ENCODE measurements around the gene CCR5AS.
A peak's percentile ranks its signal among the peaks of the same experiment; 100 is the strongest.
"Not testable (repeated sequence)": the region's sequence is repeated elsewhere in the genome, so short reads cannot be mapped to it uniquely, and the experiment has no call there.

The CCR5AS gene

DNA sequence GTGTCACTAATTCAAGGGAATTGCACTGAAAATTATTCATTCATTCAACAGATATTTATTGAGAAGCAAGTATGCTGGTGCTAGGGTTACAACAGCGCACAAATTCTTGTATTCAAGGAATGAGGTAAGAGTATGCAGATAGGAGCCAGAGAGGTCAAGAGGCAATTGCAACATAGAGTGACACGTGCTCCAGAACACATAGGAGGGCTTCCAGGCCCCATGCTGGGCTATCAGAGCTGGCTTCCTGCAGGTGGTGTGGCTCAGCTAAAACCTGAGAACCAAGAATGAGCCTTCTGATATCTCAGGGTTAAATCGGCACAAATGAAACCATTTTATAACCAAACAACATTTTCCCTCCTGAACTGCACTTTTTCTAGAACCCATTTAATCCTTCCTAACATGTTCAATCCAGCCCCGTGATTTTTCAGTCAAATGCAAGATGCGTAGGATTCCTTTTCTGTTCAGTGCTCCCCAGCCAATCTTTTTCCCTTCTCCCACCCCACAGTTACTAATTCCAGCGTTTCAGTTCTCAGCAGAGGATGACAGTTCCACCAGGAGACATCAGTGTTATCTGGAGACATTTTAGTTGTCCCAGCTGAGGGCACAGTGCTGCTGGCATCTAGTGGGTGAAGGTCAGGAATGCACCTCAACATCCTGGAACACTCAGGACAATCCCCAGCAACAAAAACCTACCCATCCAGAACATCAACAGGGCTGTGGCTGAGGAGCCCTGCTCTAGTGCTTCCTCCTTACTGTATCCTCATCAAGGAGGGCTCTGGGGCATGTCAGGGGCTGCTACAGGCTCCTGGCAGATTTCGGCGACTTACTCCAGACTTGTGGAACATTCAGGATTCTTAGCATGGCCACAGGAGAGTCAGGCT is 13.1 kb downstream of the CCR5AS start:
- H3K4me3 Mint-ChIP-seq = no peak overlapping the region
- H3K9me3 Mint-ChIP-seq = no peaks in the 10 kb centered on the region
- H3K36me3 Mint-ChIP-seq (ENCODE audit: low read depth) = no peaks in the 10 kb centered on the region
- no peak for DNase-seq
- TF ChIP-seq, protein P1, sequence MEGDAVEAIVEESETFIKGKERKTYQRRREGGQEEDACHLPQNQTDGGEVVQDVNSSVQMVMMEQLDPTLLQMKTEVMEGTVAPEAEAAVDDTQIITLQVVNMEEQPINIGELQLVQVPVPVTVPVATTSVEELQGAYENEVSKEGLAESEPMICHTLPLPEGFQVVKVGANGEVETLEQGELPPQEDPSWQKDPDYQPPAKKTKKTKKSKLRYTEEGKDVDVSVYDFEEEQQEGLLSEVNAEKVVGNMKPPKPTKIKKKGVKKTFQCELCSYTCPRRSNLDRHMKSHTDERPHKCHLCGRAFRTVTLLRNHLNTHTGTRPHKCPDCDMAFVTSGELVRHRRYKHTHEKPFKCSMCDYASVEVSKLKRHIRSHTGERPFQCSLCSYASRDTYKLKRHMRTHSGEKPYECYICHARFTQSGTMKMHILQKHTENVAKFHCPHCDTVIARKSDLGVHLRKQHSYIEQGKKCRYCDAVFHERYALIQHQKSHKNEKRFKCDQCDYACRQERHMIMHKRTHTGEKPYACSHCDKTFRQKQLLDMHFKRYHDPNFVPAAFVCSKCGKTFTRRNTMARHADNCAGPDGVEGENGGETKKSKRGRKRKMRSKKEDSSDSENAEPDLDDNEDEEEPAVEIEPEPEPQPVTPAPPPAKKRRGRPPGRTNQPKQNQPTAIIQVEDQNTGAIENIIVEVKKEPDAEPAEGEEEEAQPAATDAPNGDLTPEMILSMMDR (IDR thresholded peaks at IDR 0.05) = no peak
- peaks cover 20% of the 10 kb centered on the region for H3K27me3 Mint-ChIP-seq (ENCODE audit: insufficient read depth)
- H3K27ac Mint-ChIP-seq = no peak overlapping the region
- H3K4me1 Mint-ChIP-seq (ENCODE audit: low read depth) = peaks cover 9% of the 10 kb centered on the region

DNA sequence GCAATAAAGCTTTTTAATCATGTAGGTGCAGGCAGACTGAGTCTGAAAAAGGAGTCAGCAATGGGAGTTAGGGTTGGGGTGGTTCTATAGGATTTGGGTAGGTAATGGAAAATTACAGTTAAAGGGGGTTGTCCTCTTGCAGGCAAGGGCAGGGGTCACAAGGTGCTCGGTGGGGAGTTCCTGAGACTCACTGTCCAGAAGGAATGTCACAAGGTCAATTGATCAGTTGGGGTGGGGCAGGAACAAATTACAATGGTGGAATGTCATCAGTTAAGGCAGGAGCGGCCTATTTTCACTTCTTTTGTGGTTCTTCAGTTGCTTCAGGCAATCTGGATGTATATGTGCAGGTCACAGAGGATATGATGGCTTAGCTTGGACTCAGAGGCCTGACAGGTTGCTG is 13.9 kb downstream of the CCR5AS start:
- Mint-ChIP-seq H3K27me3 (ENCODE audit: insufficient read depth) (peaks cover 18% of the 10 kb centered on the region), H3K27ac (no peak overlapping the region), H3K4me1 (ENCODE audit: low read depth) (peaks cover 9% of the 10 kb centered on the region), H3K36me3 (ENCODE audit: low read depth) (no peaks in the 10 kb centered on the region), H3K9me3 (no peaks in the 10 kb centered on the region), H3K4me3 (no peak overlapping the region)
- TF ChIP-seq, protein P1 (IDR thresholded peaks at IDR 0.05) = no peak
- DNase-seq = no peak

DNA sequence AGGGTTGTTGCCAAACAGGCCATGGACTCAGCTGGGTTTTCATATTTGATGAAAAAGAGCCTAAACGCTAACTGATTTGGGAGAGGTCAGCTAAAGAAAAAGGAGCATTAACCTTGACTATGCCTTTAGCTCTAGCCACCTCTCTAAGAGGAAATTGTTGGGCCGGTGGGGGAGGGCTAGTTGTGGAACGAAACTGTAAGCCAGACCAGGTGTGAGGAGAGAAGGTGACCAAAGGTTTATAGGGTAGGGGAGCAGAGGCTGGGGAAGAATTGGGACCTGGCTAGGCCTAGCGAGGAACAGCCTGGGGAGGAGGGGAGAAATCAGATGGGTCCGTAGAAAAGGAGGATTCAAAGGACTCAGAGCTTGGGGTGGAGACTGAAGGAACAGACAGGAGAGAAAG is 15.3 kb downstream of the CCR5AS start:
- H3K27ac Mint-ChIP-seq; DNase-seq; H3K9me3 Mint-ChIP-seq; H3K4me3 Mint-ChIP-seq; H3K36me3 Mint-ChIP-seq (ENCODE audit: low read depth): not testable (repeated sequence)
- H3K4me1 Mint-ChIP-seq (ENCODE audit: low read depth) = peaks cover 12% of the 10 kb centered on the region
- peaks cover 20% of the 10 kb centered on the region for H3K27me3 Mint-ChIP-seq (ENCODE audit: insufficient read depth)

DNA sequence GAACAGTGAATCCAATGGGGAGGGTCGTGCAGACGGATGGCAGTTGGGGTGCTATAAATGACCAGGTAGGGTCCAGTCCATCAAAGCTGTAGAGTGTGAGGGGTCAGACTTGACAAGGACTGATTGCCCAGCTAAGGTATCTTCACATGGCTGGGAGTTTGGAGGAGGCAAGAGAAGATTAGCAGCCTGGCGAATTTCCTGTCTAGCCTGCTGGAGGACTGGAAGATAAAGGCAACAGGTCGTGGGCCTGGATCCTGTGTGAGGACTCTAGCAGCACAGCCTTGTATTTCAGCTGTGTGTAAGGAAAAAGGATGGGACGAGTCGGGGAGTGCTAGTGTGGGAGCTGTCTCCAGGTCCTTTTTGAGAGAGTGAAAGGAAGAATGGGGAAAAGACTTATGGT is 17.6 kb downstream of the CCR5AS start:
- H3K27ac Mint-ChIP-seq = no peak overlapping the region
- H3K9me3 Mint-ChIP-seq = no peaks in the 10 kb centered on the region
- TF ChIP-seq, protein P1 (IDR thresholded peaks at IDR 0.05) = no peak
- no peak overlapping the region for H3K4me3 Mint-ChIP-seq
- no peaks in the 10 kb centered on the region for H3K36me3 Mint-ChIP-seq (ENCODE audit: low read depth)
- H3K27me3 Mint-ChIP-seq (ENCODE audit: insufficient read depth) = peaks cover 15% of the 10 kb centered on the region
- H3K4me1 Mint-ChIP-seq (ENCODE audit: low read depth) = peaks cover 10% of the 10 kb centered on the region
- DNase-seq = no peak

DNA sequence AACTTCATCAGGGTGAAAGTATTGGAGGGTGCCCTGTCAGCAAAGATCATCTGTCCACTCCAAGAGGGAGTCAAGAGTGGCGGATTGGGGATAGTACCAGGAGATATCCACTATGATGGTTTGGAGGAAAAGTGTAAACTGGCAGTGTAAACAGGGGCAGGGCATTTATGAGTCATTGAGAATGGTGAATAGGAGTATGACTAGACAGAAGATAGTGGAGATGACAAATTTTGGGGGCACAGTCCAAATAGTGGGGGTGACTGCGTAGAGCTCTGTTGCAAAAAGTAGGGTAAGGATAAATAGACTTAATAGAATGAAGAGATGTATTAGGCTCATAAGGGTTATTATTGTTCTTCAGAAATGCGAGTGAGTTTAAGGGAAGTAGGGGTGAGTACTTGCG is 18.0 kb downstream of the CCR5AS start:
- not testable (repeated sequence) for H3K4me3 Mint-ChIP-seq; DNase-seq; H3K9me3 Mint-ChIP-seq; H3K4me1 Mint-ChIP-seq (ENCODE audit: low read depth); H3K27ac Mint-ChIP-seq; H3K36me3 Mint-ChIP-seq (ENCODE audit: low read depth)
- peaks cover 14% of the 10 kb centered on the region for H3K27me3 Mint-ChIP-seq (ENCODE audit: insufficient read depth)

DNA sequence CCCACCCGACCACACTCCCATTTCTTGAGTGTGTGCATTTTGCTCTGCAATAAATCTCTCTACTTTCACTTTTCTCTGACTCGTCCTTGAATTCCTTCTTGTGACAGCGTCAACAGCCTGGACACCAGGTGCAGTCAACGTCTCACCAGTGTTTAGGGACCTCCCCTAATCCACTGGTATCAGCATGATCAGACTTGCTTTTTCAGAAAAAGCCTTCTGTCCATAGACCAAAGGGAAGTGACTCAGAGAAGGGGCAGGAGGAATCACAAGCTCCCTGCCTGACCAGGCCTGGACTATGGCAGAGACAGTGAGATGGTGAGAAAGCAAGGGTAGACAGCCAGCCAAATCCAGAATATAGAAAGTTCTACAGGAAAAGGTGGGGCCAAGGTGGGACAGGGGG is 20.7 kb downstream of the CCR5AS start:
- Mint-ChIP-seq H3K4me1 (ENCODE audit: low read depth) (peaks cover 10% of the 10 kb centered on the region), H3K9me3 (no peaks in the 10 kb centered on the region), H3K27ac (no peak overlapping the region; the same call in 1 of the 2 replicates), H3K36me3 (ENCODE audit: low read depth) (no peaks in the 10 kb centered on the region), H3K27me3 (ENCODE audit: insufficient read depth) (peaks cover 13% of the 10 kb centered on the region), H3K4me3 (peak overlapping the region; percentile 48; the same call in 1 of the 2 replicates)
- TF ChIP-seq, protein P1 (IDR thresholded peaks at IDR 0.05) = no peak
- peak; percentile 65 for DNase-seq

Measured in HFFc6 (cell line).